ENCODE data around the gene JARID2.

GRCh38 chr6:15489261-15489962, 243.5 kb downstream of the JARID2 start:
- TF ChIP-seq, protein P1, sequence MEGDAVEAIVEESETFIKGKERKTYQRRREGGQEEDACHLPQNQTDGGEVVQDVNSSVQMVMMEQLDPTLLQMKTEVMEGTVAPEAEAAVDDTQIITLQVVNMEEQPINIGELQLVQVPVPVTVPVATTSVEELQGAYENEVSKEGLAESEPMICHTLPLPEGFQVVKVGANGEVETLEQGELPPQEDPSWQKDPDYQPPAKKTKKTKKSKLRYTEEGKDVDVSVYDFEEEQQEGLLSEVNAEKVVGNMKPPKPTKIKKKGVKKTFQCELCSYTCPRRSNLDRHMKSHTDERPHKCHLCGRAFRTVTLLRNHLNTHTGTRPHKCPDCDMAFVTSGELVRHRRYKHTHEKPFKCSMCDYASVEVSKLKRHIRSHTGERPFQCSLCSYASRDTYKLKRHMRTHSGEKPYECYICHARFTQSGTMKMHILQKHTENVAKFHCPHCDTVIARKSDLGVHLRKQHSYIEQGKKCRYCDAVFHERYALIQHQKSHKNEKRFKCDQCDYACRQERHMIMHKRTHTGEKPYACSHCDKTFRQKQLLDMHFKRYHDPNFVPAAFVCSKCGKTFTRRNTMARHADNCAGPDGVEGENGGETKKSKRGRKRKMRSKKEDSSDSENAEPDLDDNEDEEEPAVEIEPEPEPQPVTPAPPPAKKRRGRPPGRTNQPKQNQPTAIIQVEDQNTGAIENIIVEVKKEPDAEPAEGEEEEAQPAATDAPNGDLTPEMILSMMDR (IDR thresholded peaks at IDR 0.05 in 2 of 3, conservative IDR thresholded peaks at IDR 0.05 in 1 of 3; ENCODE audit: control insufficient read depth in 2 of 3, extremely low read depth in 1 of 3, insufficient read depth in 1 of 3, low read depth in 3 of 3, low read length in 3 of 3), result no peak
- TF ChIP-seq KLF5 (IDR thresholded peaks at IDR 0.05; ENCODE audit: partially characterized antibody), result no peak
- no peak for TF ChIP-seq BCL3 (IDR thresholded peaks at IDR 0.05; ENCODE audit: borderline replicate concordance, insufficient read depth, low read depth, low read length, poor library complexity, severe bottlenecking)
